ENCODE data around the gene ICOSLG.
"Not testable (repeated sequence)": the region's sequence is repeated elsewhere in the genome, so short reads cannot be mapped to it uniquely, and the experiment has no call there.

Gene ICOSLG

GRCh38 chr21:44263768-44264167 is 23.0 kb upstream of the ICOSLG start:
- no peak for DNase-seq (ENCODE audit: low spot score)

- no peak for DNase-seq (ENCODE audit: low spot score)
Observed at GRCh38 chr21:44263221-44263760, 22.5 kb upstream of the ICOSLG start.

- no peak for DNase-seq (ENCODE audit: low spot score)
Observed at GRCh38 chr21:44262338-44263056, 21.8 kb upstream of the ICOSLG start.

- DNase-seq (ENCODE audit: low spot score) = no peak
Observed at GRCh38 chr21:44261675-44262295, 21.0 kb upstream of the ICOSLG start, which contains the start of gene DNMT3L. DNMT3L (minus strand) TSS chr21:44261897; CDS start chr21:44261259, 638 bp downstream.

DNA sequence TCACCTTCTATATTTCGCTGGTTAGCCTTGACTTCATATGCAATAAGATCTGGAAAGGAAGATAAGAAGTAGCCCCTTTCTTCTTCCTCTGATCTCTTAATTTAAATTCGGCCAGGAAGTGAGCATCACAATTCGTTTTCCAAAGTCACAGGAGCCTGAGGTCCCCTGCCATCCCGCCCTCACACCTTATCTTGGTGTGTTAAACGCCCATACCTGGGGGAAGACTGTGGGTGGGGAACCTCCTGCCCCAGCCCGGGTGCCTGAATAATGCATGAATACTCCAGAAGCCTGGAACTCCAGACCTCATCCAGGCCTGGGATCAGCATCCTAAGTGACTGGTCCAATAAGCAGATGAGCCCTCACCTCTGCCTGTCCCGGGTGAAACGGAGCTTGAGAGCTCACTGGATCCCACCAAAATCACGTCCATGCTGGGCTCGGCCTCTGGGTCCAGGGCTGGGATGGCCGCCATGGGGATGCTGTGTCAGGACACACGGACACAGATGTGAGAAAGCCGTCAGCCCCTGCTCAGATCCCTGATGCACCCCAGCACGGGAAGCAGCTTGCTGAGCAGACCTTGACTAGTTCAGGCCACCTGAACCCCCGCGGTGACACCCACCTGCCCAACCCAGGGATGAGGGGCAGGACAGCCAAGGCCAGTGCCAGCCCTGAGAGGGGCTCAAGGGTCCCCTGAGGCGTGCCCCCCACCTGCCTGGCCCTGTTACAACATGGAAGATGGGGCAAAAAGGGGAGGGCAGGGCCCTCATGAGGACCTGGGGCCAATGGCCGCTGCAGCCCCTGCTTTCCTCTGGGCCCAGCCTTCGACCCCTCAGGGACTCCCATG is 20.3 kb upstream of the ICOSLG start:
- DNase-seq (ENCODE audit: low spot score) = no peak

GRCh38 chr21:44260066-44260465 is 19.3 kb upstream of the ICOSLG start:
- DNase-seq (ENCODE audit: low spot score) = no peak

DNA sequence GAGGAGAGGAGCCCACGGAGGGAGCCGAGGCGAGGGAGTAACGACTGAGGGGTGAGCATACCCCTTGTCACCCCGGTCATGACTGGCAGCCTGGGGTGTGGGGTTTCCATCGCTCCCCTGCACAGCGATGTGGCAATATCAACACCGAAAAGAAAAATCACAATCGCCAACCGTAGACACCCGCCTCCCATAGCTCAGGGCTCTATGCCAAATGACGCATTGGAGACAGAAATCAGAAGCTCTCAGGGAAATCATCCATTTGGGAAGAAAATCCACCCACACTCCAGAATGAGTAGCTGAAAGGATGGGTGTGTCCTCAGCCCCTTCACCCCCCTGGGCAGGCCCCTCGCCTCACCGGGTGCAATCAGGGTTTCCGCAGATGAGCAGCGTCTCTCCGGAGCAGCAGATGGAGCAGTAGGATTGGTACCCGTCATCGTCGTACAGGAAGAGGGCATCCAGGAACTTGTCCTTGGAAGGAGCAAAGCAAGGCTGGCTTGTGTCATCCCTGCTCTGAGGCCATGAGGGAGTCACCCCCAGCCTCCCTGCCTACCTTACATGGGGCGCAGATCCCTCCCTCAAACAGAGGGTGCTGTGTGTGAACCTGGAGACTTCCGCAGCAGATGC is 18.5 kb upstream of the ICOSLG start:
- DNase-seq (ENCODE audit: low spot score) = no peak

GRCh38 chr21:44258056-44258725 is 17.4 kb upstream of the ICOSLG start:
- no peak for DNase-seq (ENCODE audit: low spot score)

GRCh38 chr21:44255511-44255981 is 14.8 kb upstream of the ICOSLG start:
- DNase-seq (ENCODE audit: low spot score) = no peak

- no peak for DNase-seq (ENCODE audit: low spot score)
Observed at GRCh38 chr21:44253832-44254710, 13.3 kb upstream of the ICOSLG start.

DNA sequence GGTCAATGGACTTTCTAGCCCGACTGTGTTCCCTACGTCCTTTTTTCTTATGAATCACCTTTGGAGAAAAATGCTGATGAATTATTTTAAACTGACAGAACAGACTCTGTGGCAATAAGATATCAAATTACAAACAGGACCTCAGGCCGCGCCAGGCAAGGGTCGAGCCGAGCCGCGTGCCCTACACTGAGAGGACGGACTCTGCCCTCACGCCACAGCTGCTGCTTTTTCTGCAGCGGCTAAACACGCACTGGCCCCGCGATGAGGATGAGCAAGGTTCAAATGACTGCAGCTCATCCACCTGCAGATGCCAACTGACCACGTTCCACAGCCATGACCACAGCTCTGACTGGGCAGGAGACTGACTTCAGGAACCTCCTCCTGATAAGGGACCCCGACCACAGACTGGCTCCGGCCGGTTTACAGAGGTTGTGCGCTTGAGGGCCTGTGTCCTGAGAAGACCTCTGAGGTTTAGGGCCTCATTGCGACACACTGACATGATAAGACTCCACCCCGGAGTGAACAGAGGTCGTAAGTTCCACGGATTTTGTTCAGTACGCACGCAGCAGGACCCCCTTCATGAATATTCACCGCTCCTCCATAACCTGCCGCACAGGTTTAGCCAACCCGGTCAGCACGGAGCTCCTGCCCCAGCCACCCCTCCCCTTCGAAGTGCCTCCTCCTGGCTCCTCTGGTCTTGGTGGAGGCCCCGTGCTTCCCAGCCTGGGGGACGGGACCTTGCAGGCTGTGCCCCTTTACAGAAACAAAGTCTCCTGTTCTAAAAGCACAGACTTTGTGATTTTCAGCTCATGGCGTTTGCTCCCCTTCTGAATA is 8.7 kb upstream of the ICOSLG start:
- not testable (repeated sequence) for DNase-seq (ENCODE audit: low spot score)

- not testable (repeated sequence) for DNase-seq (ENCODE audit: low spot score)
Observed at GRCh38 chr21:44247904-44248303, 7.2 kb upstream of the ICOSLG start.

DNA sequence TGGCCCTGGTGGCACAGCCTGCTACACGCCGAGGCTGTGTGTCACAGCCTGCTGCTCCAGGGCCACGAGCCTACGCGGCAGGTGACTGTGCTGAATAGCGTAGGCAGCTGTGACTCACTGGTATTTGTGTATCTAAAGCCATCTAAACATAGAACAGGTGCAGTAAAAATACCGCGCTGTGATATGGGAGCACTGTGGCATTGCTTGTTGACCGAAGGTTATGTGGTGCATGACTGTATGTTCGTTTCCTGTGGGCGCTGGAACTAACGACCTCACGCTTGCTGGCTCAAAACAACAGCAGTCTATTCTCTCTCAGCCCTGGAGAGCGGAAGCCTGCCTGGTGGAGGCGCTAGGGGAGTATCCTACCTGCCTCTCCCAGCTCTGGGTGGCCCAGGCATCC is 3.2 kb upstream of the ICOSLG start:
- not testable (repeated sequence) for DNase-seq (ENCODE audit: low spot score)

DNA sequence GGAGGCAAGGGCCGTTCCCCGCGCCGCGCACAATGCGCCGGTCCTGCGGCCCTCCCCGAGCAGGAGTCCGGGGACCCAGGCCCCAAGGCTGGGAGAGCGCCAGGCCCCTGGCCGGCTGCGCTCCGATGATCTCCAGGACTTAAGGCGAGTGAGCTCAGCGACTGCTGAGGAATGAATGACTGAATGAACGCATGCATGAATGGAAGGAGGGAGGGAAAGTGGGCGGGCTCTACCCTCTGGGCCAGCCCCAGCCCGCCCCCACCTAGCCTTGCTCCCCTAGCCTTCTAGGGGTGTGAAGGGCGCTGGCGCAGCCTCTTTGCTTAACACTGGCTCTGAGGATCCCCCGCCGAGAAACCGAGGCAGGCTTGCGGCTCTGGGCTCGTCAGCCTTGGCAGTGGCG is 538 bp upstream of the ICOSLG start:
- DNase-seq (ENCODE audit: low spot score) = not testable (repeated sequence)

DNA sequence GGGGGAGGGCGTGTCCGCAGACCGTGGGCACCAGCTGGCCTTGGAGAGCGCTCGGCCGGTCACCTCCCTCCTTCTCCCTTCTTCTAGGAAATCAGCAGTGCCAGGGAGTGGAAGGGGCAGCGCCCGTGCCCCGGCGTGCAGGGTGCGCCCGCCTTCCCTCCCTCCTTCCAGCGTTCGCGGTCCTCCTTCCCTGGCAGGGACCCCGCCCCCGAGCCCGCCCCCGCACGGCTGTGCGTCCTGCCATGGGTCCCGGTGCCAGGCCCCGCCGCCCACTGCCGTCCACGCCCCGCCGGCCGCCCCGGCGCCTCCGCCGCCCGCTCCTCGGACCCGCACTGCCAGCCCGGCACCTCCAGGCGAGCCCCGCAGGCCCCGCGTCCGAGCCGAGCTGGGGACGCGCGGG is 390 bp downstream of the ICOSLG start:
- DNase-seq (ENCODE audit: low spot score) = not testable (repeated sequence)

- DNase-seq (ENCODE audit: low spot score) = not testable (repeated sequence)
Observed at GRCh38 chr21:44229561-44229960, 11.2 kb downstream of the ICOSLG start.

DNA sequence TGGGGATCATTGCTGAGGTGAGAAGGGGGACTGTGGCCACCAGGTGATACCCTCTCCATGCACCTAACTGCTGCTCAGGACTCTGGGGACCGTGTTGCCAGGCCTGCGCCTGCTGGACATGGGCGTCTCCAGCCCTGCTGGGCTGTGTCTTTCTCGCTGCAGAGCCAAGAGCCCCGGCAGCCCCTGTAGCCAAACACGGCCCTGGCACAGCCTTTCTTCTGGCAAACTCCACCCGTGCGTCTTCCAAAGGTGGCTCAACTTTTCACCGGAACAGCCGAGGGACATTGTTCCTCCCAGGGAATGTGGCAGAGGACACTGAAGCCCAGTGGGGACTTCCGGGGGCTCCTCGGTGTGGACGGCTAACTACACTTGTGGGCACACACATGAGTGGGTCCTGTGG is 12.6 kb downstream of the ICOSLG start:
- not testable (repeated sequence) for DNase-seq (ENCODE audit: low spot score)

- not testable (repeated sequence) for DNase-seq (ENCODE audit: low spot score)
Observed at GRCh38 chr21:44227614-44228013, 13.1 kb downstream of the ICOSLG start.

GRCh38 chr21:44225605-44226004 is 15.1 kb downstream of the ICOSLG start:
- not testable (repeated sequence) for DNase-seq (ENCODE audit: low spot score)

All from GM03348 (cell line).